Thyroid gland (tissue), 4 donors: ENCODE measurements around the gene GJC2.

ENCODE experiments used
- CTCF ChIP-seq, 6 experiments: fragments of 200-600 bp in 3 of 6; fragments of 450-650 bp in 3 of 6; sonication (generic) in 3 of 6; IDR thresholded peaks; one replicate each; pipeline ENCODE4 v1.5.1; 2016 to 2019; ENCODE audit warnings: antibody characterized with exemption in 6 of 6, mild to moderate bottlenecking in 2 of 6, inconsistent platforms in 1 of 6, moderate library complexity in 1 of 6
- POLR2A ChIP-seq, 2 donors: fragments of 450-650 bp; IDR thresholded peaks; one replicate each; pipeline ENCODE4 v1.6.1; 2017; ENCODE audit warnings: antibody characterized with exemption in 2 of 2, mild to moderate bottlenecking in 2 of 2, moderate library complexity in 1 of 2

- TF ChIP-seq CTCF (IDR thresholded peaks at IDR 0.05) (no peak), POLR2A (IDR thresholded peaks at IDR 0.05) (no peak)
Observed at GRCh38 chr1:228181645-228182034, 31.9 kb downstream of the GJC2 start.
